HG03575 (cell line): ENCODE results near the gene MED22.
"Not testable (repeated sequence)": the region's sequence is repeated elsewhere in the genome, so short reads cannot be mapped to it uniquely, and the experiment has no call there.

Experiments
- ATAC-seq: cut with Tn5 transposase; IDR thresholded peaks from one replicate; pipeline ENCODE4 v1.9.1; 2021; ENCODE audit not compliant: unreplicated experiment, insufficient number of reproducible peaks, low FRiP score; ENCODE audit errors: extremely low read depth

Gene MED22

DNA sequence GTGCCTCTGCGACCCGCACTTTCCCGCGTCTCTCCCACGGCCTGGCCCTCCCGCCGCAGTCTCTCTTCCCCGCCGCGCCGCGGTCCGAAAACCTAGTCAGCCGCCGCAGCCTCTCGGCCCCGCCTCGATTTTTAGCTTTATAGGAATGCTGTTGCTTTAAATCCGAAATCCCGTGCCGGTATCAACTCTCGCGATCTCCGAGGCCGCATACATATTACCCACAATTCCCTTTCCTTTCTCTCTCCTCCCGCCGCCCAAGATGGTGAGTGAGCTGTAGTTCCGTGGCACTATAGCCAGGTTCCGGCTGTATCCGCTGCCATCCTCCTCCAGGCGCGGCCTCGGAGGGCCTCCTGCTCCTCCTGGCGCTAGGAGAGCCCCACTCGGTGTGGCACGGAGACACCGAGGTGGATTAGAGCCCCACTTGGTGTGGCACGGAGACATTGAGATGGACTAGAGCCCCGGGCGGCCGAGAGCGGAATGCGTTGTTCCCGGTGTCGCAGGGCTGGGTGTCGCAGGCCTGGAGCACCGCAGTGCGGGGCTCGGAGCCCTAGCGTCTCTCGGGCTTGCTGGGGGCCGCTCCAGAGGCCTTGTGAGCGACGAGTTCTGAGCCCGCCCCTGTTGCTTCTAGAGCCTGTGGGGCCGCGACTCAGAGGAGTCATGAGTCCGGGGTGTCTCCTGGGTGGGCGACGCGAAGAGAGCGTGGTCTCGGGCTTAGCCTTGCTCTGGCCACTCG, at the start of gene MED22, which contains the start of gene RPL7A:
Gene MED22, minus strand, starts transcription at position 147 of the 733 bp plus-strand sequence. CDS start 1,469 bp downstream, outside the sequence.
Gene RPL7A, plus strand, starts transcription at position 234 of the 733 bp plus-strand sequence. Its CDS starts 26 bp downstream, at position 260.
- ATAC-seq: no peak

DNA sequence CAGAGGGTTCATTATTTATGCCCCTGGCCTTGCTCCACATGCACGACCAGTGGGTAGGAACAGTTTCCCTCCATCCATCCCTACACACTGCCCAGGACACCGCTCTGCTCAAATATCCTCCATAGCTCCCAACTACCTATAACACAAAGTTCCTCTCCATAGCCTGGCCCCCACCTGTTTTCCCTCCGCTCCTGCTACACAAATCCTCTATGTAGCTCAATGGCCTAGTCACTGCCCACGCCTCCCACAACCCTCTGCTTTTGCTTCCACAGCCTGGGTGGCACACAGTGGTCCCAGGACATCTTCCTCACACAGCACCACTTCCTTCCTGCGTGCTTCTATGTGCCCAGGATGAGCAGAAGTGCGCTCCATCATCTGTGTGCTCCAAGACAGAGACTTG, 49.4 kb upstream of the MED22 start:
- no peak for ATAC-seq

DNA sequence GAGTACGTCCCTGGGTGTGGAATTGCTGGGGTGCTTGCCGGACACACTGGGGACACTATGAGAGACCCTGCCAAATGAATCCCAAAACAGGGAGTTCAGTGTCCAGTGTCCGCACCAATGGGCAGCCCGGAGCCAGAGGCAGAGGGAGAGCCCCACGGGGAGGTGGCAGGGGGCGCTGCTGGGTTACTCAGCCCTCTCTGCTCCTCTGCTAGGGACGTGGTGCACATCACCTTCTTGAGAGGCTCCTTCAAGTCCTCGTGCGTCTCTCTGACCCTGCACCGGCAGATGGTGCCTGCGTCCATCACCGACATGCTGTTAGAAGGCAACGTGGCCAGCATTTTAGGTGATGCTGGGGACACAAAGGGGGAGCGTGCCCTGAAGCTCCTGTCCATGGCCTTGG, 49.0 kb upstream of the MED22 start:
- no peak for ATAC-seq

DNA sequence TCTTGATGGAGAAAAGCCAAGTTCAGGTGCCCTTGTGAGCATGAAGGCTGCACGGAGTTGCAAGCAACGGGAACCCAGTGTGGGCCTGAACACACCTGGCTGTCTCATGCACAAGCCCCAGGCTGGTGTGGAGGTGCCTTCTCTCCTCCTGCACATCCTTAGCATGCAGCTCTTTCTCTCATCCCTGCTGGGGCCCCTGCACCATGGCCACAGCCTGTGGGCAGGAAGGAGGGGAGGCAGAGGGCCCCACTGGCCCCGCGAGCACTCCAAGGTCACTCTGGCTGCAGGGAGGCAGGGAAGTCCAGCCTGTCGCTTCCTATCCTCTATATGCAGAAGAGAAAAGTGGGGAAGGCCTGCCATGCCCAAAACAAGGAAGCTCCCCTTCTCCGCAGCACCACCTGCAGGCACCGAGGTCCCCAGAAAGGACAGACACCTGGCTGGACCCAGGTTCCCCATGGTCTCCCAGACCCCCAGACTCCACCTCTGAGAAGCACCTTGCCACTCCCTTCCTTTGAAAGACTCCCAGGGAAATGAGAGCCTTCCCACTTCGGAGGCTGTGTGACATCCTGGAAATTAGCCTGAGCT, 46.8 kb upstream of the MED22 start:
- no peak for ATAC-seq

DNA sequence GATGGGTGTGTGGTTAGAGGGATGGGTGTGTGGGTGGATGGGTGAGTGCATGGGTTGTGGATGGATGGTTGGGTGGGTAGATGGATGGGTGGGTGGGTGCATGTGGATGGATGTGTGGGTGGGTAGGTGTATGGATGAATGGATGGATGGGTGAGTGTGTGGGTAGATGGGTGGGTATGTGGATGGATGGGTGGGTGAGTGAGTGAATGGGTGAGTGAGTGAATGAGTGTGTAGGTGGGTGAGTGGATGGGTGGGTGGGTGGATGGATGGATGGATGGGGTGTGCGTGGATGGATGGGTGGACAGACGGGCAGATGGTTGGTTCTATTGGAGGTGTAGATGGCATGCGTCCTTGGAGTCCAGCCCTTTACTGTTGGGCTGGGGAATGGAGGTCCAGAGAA, 45.5 kb upstream of the MED22 start:
- no peak for ATAC-seq

DNA sequence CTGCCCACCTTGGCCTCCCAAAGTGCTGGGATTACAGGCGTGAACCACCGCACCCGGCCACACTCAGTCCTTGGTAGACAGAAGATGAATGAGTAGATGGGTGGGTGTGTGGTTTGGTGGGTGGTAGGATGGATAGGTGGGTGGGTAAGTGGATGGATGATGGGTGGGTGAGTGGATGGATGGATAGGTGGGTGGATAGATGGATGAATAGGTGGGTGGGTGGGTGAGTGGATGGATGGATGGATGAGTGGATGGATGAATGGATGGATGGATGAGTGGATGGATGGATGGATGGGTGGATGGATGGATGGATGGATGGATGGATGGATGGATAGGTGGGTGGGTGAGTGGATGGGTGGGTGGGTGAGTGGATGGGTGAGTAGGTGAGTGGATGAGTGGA, 44.4 kb upstream of the MED22 start:
- ATAC-seq: not testable (repeated sequence)

DNA sequence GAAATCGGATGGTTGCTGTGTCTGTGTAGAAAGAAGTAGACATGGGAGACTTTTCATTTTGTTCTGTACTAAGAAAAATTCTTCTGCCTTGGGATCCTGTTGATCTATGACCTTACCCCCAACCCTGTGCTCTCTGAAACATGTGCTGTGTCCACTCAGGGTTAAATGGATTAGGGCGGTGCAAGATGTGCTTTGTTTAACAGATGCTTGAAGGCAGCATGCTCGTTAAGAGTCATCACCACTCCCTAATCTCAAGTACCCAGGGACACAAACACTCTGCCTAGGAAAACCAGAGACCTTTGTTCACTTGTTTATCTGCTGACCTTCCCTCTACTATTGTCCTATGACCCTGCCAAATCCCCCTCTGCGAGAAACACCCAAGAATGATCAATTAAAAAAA, 43.5 kb upstream of the MED22 start:
- ATAC-seq: not testable (repeated sequence)

DNA sequence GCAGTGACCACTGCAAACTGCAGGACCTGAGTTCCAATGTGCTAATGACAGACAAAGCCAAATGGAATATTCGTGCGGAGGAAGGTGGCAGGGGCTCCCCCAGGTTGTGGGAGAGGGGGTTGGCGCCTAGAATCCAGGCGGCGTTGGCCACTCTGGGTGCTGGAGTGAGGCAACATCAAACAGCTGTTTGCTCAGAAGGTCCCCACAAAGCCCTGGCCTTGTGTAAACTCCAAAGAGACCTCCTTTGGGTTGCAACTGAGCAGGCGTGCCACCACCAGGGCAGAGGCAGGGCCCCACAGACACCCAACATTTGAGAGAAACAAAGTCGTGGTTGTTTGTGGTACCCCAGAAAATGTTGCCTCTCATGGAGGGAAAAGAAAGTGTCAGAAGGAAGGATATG, 42.8 kb upstream of the MED22 start:
- no peak for ATAC-seq

DNA sequence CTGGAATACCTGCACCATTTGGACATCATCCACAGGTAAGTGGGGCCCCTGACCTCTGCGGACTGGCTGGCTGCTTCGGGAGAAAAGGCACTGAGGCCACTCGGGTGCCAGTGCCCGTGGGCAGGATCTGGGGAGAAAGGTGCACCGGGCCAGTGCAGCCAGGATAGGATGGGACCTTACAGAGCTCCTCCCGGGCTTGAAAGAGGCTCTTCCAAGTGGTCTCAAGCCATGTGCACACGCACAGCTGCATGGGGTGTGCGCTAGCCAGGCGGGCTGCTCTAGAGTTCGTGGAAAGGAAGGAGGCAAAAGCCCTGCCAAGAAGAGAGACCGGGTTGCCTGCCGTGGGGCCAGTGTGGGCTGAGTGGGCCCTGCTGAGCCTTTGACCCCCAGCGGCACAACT, 41.6 kb upstream of the MED22 start:
- no peak for ATAC-seq

DNA sequence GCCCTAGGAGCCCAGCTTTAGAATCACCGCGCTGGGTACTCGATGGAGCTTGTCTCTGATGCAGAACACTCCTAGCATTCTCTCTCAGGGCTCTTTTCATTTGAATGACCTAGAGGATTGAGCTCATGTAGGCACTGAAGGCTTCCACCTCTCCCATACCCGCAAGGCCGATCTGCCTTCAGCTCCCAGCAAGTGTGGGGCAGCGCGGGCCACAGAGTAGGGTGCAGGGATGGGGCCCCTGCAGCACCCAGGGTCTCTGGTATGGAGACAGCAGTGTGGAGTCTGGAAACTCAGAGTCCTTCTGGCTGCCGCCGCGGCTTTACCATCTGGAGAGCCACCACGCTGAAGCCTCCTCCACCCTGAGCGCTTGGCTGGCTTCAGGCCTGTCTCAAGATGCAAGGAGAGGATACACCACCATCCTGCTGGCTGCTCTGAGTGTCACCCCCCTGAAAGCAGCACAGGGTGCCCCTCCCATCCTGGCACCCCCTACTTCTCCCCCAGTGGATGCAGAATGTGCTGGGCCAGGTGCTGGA, 41.2 kb upstream of the MED22 start:
- no peak for ATAC-seq

DNA sequence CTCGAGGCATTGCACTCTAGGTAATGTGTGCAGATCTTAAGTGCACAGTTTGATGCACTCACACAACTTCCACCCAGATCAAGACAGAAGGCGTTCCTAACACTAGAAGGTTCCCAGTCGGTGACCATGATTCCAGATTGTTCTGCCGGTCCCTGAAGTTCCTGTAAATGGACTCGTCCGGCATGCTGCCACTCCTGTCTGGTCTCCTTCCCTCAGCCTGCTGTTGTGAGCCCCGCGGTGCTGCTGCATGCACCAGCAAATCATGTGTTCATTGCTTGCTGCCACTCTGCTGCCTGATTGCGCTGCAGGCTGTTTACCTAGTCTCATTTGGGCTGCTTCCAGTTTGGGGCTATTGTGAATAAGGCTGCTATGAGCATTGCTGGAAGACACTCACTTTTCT, 39.7 kb upstream of the MED22 start:
- ATAC-seq: no peak

DNA sequence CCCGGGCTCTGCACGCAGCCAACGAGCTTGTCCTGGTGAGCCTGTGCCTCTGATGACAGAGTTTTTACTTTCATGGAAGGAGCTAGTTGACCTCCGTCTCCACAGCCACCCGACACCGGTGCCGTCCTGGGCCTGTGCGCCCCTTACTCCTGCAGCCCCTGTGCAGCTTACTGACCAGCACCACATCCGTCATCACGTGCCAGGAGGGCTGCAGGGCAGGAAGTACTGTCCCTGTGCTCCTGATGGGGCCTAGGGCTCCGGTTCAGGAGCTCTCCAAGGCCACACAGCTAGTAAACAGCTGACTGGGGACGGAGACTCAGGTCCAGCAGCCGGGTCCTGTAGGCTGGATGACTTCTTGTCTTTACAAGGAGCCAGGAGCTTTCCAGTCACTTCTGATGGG, 38.4 kb upstream of the MED22 start:
- no peak for ATAC-seq

DNA sequence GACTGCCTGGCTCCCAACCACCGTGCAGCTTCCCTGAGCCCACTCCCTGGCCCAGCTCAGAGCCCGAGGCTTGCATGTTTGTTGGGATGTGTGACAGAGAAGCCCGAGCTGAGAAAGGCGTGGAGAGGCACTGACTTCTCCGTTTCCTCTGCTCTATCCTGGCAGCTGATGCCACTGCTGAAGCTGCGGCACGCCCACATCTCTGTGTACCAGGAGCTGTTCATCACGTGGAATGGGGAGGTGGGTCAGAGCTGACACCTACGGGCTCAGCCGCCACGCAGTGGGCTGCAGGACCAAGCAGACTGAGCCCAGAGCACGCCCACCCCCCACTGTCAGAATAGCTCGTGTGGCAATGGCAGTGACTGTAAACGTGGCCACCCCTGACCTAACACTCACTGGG, 37.5 kb upstream of the MED22 start:
- ATAC-seq: no peak

DNA sequence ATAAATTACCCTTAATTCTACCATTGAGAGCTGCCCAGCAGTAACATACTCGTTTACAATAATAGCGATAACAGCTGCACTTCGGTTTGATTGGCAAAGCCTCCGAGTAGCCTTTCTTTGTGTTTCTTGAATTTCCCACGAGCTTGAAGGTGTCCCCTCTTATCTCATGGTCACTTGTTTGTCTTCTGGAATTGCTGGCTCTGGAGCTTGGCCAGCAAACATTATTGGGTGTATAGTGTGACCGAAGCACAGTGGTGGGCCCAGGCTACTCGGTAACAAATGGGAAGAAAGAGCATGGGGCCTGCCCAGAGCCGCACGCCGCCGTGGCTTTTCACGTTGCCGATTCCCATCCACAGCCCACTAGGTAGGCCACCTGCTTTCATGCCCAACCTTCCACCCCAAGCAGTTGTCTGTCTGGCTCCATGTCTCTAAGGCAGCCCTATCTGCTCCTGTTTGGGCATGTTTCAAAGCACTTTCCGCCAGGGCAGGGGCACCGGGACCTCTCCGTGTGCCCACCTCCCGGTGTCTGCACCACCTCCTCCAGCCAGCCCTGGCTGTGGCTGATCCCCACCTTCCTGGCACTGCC, 36.9 kb upstream of the MED22 start:
- no peak for ATAC-seq

DNA sequence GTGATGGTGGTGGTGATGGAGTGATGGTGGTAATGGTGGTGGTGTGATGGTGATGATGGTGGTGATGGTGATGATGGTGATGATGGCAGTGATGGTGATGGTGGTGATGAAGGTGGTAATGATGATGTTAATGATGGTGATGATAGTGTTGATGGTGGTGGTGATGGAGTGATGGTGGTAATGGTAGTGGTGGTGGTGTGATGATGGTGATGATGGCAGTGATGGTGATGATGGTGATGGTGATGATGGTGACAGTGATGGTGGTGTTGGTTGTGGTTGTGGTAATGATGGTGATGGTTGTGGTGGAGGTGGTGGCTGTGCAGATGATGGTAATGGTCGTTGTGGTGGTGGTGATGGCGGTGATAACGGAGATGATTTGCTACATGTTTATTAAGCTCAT, 35.5 kb upstream of the MED22 start:
- no peak for ATAC-seq

DNA sequence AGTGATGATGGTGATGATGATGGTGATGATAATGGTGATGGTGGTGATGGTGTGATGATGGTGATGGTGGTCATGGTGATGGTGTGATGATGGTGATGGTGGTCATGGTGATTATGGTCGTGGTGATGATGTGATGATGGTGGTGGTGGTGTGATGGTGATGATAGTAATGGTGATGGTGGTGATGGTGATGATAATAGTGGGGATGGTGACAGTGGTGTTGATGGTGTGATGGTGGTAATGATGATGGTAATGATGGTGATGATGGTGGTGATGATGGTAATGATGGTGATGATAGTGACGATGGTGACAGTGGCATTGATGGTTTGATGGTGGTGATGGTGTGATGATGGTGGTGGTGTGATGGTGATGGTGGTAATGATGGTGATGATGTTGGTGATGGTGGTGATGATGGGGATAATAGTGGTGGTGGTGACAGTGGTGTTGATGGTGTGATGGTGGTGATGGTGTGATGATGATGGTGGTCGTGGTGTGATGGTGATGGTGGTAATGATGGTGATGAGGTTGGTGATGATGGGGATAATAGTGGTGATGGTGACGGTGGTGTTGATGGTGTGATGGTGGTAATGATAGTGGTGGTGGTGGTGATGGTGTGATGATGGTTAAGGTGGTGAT, 34.7 kb upstream of the MED22 start:
- ATAC-seq: no peak

DNA sequence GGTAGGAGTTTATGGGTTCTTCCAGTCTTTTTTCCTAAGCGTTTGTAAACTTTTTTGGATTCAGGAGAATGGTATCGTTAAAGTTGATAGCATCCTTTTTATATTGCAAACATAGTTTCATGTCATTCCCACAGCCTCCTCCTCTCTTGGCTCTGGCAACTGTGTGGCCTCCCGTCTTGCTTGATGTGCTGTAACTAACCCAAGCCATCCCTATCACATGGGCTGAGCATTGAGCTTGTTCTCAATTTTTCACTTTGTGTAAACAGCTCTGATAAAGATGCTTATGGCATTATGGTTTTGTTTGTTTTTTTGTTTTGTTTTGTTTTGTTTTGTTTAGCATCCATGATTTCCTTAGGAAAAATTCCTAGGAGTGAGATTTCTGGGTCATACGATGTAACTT, 32.8 kb upstream of the MED22 start:
- ATAC-seq: no peak

DNA sequence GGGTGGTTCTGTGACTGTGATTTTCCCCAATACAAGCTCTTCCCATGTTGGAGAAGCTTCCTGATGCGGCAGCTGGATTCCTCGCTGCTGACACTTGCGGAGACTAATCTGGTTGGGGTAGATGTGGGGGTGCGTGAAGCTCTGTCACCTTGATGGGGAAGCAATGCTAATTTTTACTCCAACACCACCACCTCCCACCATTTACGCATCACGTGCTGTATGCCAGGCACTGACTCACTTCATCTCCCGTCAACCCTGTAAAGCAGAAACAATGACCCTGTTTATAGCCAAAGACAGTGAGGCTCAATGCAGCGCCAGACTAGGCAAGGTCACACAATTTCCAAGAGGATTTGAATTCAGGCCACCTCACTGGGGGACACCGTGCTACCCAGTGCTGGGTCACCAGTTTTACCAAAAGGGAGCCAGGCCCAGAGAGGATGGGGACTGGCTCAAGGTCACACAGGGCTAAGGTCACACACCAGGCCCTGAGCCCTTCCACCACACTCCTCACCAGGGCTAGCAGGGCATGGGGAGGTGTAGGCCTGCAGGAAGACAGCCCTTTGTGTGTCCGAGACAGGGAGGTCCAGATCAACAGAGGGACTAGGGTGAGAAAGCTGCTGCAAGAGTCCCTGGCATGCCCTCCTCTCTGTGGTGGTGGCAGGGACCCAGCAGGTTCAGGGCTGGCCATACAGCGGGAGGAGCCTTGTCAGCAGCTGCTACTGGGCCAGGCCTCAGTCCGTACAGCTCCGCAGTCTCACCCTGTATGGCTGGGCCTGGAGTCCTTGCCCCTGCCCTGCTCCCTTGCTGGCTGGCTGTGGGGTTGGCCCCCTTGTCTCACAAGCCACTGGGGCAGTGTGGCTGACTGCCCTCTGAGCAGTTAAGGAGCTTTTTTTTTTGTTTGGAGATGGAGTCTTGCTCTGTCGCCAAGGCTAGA, 31.5 kb upstream of the MED22 start:
- ATAC-seq: no peak
